GM19193 (cell line): Measurements from ENCODE around the gene PTGFR.

ENCODE experiments used
- POLR2A ChIP-seq: IDR thresholded peaks from 4 replicates; pipeline ENCODE4 v1.6.1; 2011; ENCODE audit not compliant: insufficient read depth, insufficient read length; ENCODE audit errors: extremely low read depth

Gene PTGFR

DNA sequence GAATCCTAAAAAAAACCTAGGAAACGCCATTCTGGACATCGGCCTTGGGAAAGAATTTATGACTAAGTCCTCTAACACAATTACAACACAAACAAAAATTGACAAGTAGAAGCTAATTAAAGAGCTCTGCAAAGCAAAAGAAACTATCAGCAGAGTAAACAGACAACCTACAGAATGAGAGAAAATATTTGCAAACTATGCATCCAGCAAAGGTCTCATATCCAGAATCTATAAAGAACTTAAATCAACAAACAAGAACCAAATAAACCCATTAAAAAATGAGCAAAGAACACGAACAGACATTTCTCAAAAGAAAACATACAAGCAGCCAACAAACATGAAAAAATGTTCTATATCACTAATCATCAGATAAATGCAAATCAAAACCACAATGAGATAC lies 58.6 kb downstream of the PTGFR start:
- no peak for TF ChIP-seq POLR2A

DNA sequence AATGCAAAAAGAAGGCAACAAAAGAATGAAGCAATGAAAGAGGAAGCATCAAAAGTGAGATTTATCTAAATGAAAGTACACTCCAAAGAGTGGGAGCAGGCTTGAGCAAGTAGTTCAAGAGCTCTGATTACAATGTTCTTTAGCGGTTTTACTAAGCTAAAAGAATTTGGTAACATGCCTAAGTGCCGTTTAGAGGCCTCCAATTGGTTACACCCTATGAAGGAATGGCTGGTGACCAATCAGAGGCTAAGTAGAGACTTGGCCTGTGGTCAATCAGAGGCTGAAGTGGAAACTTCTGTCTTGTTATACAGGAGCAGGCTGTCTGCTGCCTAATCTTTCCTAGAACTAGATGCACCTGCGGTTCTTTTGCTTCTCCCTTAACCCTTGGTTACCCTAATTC lies 59.1 kb downstream of the PTGFR start:
- no peak for TF ChIP-seq POLR2A

DNA sequence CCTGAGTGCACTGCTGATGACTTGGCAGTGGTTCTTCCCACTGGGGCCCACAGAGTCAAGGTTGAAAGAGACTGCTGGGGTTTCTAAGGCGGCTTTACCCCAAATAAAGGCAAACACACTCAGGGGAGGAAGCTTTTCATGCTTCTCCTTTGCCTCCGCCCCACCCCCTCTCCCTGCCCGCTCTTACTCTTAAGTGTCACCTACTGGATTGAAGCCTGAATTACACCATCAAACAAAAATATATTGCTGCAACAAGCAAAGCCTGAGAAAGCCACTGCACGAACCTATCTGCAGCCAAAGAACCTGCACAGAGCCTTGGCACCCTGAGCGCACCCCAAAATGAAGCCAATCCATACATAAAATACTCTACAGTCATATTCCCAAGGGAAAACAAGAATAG lies 63.1 kb downstream of the PTGFR start:
- no peak for TF ChIP-seq POLR2A

DNA sequence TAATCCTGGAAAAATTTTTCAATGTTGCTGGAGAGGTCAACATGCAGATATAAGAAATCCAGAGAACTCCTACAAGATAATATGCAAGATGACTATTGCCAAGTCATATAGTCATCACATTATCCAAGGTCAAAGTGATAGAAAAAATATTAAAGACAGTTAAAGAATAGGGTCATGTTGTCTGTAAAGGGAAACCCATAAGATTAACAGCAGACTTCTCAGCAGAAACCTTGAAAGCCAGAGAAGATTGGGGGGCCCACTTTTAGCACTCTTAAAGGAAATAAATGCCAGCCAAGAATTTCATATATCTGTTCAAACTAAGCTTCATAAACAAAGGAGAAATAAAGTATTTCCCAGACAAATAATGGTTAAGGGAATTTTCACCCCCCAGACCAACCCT lies 64.1 kb downstream of the PTGFR start:
- no peak for TF ChIP-seq POLR2A

DNA sequence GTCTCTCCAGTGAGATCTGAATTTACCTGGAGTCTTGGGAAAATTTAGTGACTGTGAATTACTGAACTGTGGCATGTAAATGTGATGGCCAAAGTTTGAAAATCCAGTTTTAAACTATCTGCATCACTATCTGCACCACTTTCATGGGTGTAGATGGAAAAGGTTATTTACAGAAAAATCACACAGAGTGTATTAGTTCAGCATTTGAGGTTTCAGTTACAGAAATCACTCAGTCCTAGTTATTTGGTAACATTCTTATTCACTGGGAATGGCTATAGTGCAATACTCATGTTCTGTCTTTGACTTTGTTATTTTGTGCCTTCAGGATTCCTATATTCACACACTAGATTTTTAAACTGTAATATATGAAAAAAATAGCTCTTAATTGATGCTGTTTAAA lies 68.9 kb downstream of the PTGFR start:
- no peak for TF ChIP-seq POLR2A

DNA sequence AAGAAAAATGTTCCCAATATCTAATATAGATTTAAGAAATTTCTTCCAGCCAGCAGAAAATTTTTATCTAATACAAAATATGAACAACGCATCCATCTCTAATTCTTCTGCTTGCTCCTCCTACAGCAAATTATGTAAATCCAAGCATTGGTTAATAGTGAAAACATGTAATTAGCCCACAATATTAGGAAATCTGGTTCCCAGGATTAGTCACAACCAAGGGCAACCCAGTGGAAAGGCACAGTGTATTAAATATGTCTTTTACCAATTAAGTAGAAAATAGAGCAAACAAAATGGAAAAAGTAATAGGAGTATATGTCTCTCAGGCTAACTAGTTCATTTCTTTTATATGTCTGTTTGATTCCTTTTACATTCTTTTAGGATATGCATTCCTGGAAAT lies 70.0 kb downstream of the PTGFR start:
- TF ChIP-seq POLR2A, result no peak

DNA sequence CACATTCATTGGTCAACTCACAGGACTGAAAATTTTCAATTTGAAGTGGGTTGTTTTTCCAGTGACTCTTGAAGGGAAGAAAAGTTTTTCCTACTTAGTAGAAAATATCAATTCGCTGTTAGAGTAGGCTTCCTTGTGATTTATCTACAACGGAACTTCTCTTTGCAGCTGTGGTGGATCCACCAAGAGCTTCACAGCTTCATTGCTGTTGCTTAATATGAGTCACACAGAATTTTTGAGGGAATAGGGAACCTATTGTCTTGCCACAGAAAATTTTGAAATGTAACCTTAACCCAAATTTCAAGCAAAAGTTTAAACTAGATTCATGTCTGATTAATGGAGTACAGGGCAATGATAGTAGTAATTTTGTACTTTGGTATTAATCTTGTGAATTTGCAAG lies 71.1 kb downstream of the PTGFR start:
- no peak for TF ChIP-seq POLR2A

DNA sequence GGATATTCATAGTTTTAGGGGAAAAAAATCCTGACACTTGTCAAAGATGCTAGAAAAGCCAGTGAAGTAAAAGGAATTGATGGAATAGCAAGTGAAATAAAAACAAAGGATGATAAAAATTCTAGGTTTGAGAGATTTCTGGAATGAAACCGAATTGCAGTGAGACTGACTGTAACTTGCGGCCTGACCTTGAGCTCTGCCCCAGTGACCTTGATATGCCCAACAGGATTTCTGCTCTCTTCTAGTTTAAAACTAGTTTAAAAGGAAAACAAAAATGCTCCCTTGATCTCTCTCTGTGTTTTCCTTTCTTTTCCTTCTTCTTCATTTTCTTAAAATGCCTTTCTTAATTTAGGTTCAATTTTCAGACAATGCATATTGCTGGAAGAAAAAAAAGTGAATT lies 74.6 kb downstream of the PTGFR start:
- no peak for TF ChIP-seq POLR2A

DNA sequence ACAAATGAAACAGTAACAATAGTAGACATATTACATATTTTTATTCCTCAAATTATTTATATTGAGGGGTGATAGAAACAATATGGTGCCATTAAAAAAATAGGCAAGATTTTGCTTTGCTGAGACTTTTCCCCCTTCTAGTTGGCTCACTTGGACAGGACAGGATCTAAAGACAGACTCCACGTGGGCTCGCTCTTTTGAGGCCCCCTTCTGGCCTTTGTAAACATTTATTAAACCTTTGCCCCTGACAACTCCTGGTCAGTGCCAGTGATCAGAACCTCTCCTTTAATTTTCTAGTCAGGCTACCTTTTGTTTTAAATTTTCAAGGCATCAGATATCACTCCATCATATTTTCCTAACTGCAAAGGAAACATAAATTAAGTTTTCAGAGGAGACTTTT lies 79.8 kb downstream of the PTGFR start:
- no peak for TF ChIP-seq POLR2A

DNA sequence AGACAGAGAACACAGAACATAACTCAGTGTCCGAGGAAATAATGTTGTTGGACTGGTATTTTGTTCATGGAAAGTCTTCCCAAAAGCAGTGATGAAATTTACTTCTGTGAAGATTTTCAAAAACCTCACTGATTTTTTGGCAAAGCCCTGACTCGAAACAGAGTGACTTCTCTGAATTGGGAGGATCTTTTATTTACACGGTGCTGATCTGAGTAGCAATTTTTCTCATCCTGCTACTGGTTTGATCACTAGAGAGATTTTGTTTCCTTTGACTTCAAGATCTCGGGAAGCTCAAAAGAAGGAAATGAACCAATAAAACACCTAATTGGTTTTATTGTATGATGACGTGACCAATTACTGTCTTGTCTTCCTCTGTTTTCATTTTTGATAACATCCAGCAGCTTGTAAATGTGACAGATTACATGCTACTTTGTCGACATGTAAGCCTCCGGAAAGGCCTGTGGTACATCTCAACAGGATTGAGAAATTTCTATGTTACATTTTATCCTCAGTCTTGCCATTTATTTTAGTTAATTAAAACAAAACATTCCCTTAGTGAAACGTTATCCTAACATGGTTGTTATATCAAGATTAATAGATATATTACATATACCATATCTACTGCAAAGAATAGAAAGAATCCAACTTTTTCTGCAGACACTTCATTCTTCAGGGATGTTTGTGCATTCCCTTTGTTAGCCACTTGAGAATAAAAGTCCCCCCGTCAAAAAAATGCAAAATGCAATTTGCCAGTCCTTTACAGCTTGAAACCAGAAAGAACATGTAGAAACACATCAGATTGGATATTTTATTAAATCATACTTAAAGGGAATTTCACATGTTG lies 86.7 kb downstream of the PTGFR start:
- TF ChIP-seq POLR2A, result no peak

DNA sequence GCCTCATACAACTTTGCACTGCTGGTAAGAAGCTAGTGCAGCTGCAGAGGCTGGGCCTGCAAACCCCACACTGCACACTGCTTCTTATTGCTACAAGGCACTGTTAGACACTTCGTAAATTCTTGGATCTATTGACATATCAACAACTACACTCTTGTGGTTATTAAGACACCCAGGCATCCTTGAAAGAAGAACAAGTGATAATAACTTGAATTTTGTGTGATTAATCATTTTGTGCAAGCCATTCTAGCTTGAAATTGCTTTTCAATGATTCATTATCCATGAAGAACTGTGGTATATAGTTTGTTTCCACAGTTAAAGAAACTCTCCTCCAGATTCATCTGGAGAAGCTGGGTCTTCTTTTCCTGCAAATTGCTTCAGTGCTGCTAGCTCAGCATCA lies 95.8 kb downstream of the PTGFR start:
- no peak for TF ChIP-seq POLR2A

DNA sequence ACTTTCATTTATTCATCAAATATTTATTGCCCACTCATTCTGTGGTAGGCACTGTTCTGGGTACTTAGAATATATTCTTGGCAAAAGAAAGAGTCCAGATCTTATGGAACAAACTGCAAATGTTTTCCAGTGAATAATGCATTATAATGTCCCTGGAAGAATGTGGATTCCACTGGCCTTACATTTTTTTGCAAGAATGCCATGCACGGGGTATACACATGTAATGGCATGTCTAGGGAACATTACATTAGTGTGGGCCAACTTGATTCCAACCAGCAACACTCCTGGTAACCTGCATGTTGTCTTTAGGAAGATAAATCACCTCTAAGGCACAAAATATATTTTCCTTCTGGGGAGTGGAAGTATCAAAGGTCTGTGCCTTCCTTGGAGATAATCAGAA lies 96.4 kb downstream of the PTGFR start:
- no peak for TF ChIP-seq POLR2A
